Mucosa of rectum (tissue), 2 donors: ENCODE measurements around the gene GABARAP.

Experiments
- H3K27ac ChIP-seq, 2 donors: one replicate each; pipeline ENCODE4 v1.7.0; 2013; ENCODE audit warnings: inconsistent platforms in 2 of 2, low read depth in 2 of 2, low read length in 2 of 2
- H3K27me3 ChIP-seq, 2 donors: one replicate each; pipeline ENCODE4 v1.7.0; 2013; ENCODE audit warnings: low read length in 2 of 2; ENCODE audit not compliant: control insufficient read depth in 2 of 2, insufficient read depth in 2 of 2
- H3K36me3 ChIP-seq, 2 donors: one replicate each; pipeline ENCODE4 v1.7.0; 2013; ENCODE audit warnings: low read length in 2 of 2; ENCODE audit not compliant: control insufficient read depth in 2 of 2, insufficient read depth in 2 of 2
- H3K4me1 ChIP-seq, 2 donors: one replicate each; pipeline ENCODE4 v1.7.0; 2013; ENCODE audit warnings: low read length in 2 of 2, mild to moderate bottlenecking in 1 of 2; ENCODE audit not compliant: control insufficient read depth in 2 of 2, insufficient read depth in 2 of 2
- H3K4me3 ChIP-seq, 2 donors: one replicate each; pipeline ENCODE4 v1.7.0; 2013; ENCODE audit warnings: low read length in 2 of 2
- H3K9ac ChIP-seq, 2 donors: one replicate each; pipeline ENCODE4 v1.7.0; 2013; ENCODE audit warnings: low read length in 2 of 2, low read depth in 1 of 2, mild to moderate bottlenecking in 1 of 2
- H3K9me3 ChIP-seq, 2 donors: one replicate each; pipeline ENCODE4 v1.7.0; 2013; ENCODE audit warnings: low read length in 2 of 2; ENCODE audit not compliant: control insufficient read depth in 2 of 2
- donor health status: healthy.
- donor health status: Normal muscosa, but diverticular disease.

Gene GABARAP

DNA sequence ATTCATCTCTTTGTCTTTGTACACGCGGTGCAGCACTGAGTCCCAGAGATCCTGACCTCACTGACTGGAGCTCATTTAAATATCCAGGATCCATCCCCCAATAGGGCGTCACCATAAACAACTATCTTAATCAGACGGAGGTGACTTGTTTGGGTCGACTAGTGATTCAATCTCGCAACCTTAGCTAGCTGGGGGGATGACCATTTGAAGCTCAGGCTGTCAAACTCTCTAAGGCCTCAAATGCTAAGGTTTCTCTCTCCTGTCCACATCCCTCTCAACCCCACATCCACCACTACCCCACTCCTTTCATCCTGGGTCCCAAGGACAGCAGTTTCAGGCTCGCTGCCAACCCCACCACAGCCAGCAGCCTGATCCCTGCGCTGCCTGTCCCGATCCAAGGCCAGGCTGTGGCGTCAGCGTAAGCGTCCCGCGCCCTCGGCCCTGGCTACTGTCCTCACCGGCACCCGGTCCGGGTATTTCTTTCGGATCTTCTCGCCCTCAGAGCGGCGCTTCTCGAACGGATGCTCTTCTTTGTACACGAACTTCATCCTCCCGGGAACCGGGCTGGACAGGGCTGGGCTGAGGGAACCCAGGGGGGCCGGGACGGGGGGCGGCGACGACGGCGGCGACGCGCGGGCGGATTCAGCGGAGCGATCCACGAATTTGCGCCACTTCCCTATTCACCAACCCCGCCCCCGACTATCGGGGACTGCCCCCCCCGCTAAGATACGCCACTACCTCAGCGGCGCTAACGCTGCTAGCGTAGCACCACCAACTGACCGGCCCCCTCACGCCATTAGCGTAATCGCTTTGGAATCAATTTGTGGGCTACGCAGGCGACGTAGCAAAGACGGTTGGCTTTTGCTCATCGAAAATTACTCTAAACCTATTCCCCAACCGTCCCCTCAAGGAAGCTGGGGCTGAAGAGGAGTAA, at the start of gene GABARAP:
Gene GABARAP, minus strand, starts transcription at position 667 of the 934 bp plus-strand sequence. Its CDS starts 119 bp downstream, at position 548.
- Histone ChIP-seq H3K9me3 (no peaks in the 10 kb centered on the region), H3K9ac (peak within 1 kb of the TSS; percentile 98 to 100), H3K36me3 (peaks cover 33 to 36% of the 10 kb centered on the region in 2 donors), H3K4me3 (peak within 1 kb of the TSS; percentile 91 to 99), H3K4me1 (peaks cover 24 to 27% of the 10 kb centered on the region in 2 donors), H3K27ac (peak within 1 kb of the TSS; percentile 100), H3K27me3 (no peaks in the 10 kb centered on the region)

- no peak overlapping the region for H3K27ac ChIP-seq
- no peaks in the 10 kb centered on the region for H3K9me3 ChIP-seq
- peaks cover 19 to 22% of the 10 kb centered on the region in 2 donors for H3K4me1 ChIP-seq
- H3K36me3 ChIP-seq = no peaks in the 10 kb centered on the region
- H3K4me3 ChIP-seq = no peak overlapping the region
- H3K9ac ChIP-seq = no peak overlapping the region
- peaks cover 0 to 6% of the 10 kb centered on the region in 2 donors for H3K27me3 ChIP-seq
Observed at GRCh38 chr17:7290685-7291084, 48.4 kb upstream of the GABARAP start.

GRCh38 chr17:7290166-7290565, 47.9 kb upstream of the GABARAP start:
- no peak overlapping the region for H3K4me3 ChIP-seq

DNA sequence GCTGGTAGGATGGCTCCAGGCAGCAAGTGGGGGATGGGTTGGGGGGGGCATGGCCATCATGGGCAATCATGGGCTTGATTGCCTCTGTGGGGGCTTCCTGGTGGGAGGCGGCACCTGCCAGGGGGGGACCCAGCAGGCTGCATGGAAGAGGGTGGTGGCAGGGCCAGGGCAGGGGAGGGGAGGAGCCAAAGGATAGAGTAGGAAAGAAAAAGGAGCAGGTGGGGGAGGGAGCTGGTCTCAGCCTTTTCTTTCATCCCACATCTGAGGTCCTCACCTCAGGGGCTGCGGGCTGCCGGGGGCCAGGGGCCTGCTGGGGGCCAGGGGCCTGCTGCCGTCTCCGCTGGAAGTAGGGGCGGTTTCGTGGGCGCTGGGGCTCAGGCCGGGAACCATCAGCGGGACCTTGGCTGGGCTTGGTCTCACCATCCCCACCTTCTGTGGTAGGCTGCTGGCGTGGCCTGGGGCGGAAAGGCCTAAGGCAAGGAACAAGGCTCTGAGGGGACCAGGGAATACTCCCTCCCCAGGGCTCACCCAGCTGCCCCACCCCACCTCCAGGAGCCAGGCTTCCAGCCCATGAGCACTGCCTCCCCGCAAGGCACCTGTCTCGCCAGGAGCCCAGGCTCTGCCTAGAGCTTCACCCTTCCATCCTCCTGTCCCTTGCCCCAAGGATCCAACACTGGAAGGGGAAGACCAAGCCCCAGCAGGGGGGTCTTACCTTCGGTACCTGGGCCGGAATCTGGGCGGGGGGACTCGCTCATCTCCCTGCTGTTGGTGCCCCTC, 47.2 kb upstream of the GABARAP start:
- H3K27me3 ChIP-seq = peaks cover 0 to 5% of the 10 kb centered on the region in 2 donors
- peaks cover 13 to 15% of the 10 kb centered on the region in 2 donors for H3K4me1 ChIP-seq
- no peak overlapping the region for H3K27ac ChIP-seq

More at GRCh38 chr17:7290166-7290565, 47.9 kb upstream of the GABARAP start:
- peaks cover 17 to 18% of the 10 kb centered on the region in 2 donors for H3K4me1 ChIP-seq
- H3K27me3 ChIP-seq = peaks cover 0 to 5% of the 10 kb centered on the region in 2 donors
- no peak overlapping the region for H3K9ac ChIP-seq
- H3K36me3 ChIP-seq = no peaks in the 10 kb centered on the region
- H3K9me3 ChIP-seq = no peaks in the 10 kb centered on the region
- H3K27ac ChIP-seq = no peak overlapping the region

GRCh38 chr17:7285679-7286078, 43.4 kb upstream of the GABARAP start:
- Histone ChIP-seq H3K4me1 (peaks cover 18% of the 10 kb centered on the region in 2 donors), H3K4me3 (no peak overlapping the region), H3K27ac (no peak overlapping the region), H3K36me3 (no peaks in the 10 kb centered on the region), H3K9ac (no peak overlapping the region), H3K27me3 (no peaks in the 10 kb centered on the region), H3K9me3 (no peaks in the 10 kb centered on the region)

More for the DNA sequence above, 47.2 kb upstream of the GABARAP start:
- Histone ChIP-seq H3K9me3 (no peaks in the 10 kb centered on the region), H3K9ac (no peak overlapping the region), H3K4me3 (no peak overlapping the region), H3K36me3 (no peaks in the 10 kb centered on the region)

GRCh38 chr17:7284911-7285310, 42.7 kb upstream of the GABARAP start:
- H3K9ac ChIP-seq = no peak overlapping the region
- H3K36me3 ChIP-seq = no peaks in the 10 kb centered on the region
- no peak overlapping the region for H3K4me3 ChIP-seq
- H3K27ac ChIP-seq = no peak overlapping the region
- H3K4me1 ChIP-seq = peaks cover 25% of the 10 kb centered on the region in 2 donors
- no peaks in the 10 kb centered on the region for H3K9me3 ChIP-seq
- H3K27me3 ChIP-seq = no peaks in the 10 kb centered on the region

DNA sequence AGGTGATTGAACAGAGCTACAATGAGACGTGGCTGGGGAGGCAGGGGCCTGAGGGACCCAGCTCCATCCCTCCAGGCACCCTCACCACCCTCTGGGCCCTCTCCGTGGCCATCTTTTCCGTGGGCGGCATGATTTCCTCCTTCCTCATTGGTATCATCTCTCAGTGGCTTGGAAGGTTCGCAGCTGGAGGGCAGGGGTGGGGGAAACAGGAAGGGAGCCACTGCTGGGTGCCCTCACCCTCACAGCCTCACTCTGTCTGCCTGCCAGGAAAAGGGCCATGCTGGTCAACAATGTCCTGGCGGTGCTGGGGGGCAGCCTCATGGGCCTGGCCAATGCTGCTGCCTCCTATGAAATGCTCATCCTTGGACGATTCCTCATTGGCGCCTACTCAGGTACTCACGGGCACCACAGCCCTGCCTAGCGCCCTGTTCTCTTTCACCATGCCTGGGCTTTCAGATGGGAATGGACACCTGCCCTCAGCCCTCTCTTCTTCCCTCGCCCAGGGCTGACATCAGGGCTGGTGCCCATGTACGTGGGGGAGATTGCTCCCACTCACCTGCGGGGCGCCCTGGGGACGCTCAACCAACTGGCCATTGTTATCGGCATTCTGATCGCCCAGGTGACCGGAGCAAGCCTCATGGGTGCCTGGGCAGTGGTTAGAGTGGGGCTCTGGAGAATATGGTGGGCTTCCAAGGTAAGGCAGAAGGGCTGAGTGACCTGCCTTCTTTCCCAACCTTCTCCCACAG, 41.4 kb upstream of the GABARAP start:
- Histone ChIP-seq H3K36me3 (no peaks in the 10 kb centered on the region), H3K4me1 (peaks cover 28 to 35% of the 10 kb centered on the region in 2 donors), H3K9me3 (no peaks in the 10 kb centered on the region), H3K4me3 (peak overlapping the region in 1 of 2 donors; percentile 67), H3K27me3 (no peaks in the 10 kb centered on the region), H3K27ac (peak overlapping the region in 1 of 2 donors; percentile 23), H3K9ac (no peak overlapping the region)

DNA sequence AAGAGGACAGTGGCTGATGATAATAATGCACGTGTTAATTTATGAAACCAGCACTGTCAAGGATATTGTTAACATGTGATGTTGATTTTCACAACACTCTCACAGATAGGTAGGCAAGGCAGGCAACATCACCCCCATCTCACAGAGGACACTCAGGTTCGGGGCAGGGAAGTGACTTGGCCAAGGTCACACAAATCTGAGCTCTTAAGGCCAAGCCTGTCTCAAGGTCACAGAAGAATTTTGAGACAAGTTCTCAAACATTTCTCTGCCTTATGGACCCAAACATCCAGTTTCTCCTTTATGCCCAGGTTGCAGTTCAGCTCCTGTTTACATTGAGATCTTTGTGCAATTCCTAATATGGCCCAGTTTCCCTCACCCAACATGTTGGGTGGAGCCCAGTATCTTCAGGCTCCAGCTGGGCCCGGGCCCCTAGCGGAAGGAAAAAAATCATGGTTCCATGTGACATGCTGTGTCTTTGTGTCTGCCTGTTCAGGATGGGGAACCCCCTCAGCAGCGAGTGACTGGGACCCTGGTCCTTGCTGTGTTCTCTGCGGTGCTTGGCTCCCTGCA, 40.6 kb upstream of the GABARAP start:
- Histone ChIP-seq H3K27me3 (no peaks in the 10 kb centered on the region), H3K36me3 (no peaks in the 10 kb centered on the region), H3K27ac (peak overlapping the region; percentile 17 to 29), H3K9me3 (no peaks in the 10 kb centered on the region), H3K9ac (peak overlapping the region in 1 of 2 donors; percentile 64), H3K4me1 (peaks cover 28 to 35% of the 10 kb centered on the region in 2 donors), H3K4me3 (peak overlapping the region; percentile 62 to 67)

GRCh38 chr17:7281953-7282751, 39.9 kb upstream of the GABARAP start:
- Histone ChIP-seq H3K4me1 (peaks cover 28 to 35% of the 10 kb centered on the region in 2 donors), H3K27ac (peak overlapping the region; percentile 17 to 29), H3K9ac (peak overlapping the region; percentile 0 to 64), H3K4me3 (peak overlapping the region; percentile 62 to 67), H3K36me3 (no peaks in the 10 kb centered on the region), H3K9me3 (no peaks in the 10 kb centered on the region), H3K27me3 (no peaks in the 10 kb centered on the region)
